ENCODE results near the gene STPG2.

DNA sequence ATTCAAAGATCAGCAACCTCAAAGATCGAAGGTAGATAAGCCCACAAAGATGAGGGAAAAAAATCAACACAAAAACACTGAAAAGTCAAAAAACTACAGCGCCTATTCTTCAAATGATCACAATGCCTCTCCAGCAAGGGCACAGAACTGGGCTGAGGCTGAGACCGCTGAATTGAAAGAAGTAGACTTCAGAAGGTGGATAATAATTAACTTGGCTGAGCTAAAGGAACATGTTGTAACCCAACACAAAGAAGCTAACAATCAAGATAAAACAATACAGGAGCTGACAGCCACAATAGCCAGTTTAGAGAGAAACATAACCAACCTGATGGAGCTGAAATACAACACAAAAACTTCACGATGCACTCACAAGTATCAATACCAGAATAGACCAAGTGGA lies 231.1 kb downstream of the STPG2 start:
- TF ChIP-seq, protein P1, sequence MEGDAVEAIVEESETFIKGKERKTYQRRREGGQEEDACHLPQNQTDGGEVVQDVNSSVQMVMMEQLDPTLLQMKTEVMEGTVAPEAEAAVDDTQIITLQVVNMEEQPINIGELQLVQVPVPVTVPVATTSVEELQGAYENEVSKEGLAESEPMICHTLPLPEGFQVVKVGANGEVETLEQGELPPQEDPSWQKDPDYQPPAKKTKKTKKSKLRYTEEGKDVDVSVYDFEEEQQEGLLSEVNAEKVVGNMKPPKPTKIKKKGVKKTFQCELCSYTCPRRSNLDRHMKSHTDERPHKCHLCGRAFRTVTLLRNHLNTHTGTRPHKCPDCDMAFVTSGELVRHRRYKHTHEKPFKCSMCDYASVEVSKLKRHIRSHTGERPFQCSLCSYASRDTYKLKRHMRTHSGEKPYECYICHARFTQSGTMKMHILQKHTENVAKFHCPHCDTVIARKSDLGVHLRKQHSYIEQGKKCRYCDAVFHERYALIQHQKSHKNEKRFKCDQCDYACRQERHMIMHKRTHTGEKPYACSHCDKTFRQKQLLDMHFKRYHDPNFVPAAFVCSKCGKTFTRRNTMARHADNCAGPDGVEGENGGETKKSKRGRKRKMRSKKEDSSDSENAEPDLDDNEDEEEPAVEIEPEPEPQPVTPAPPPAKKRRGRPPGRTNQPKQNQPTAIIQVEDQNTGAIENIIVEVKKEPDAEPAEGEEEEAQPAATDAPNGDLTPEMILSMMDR (conservative IDR thresholded peaks at IDR 0.05; ENCODE audit: low read length), result no peak
- no peak for TF ChIP-seq EZH2phosphoT487 (IDR thresholded peaks at IDR 0.05; ENCODE audit: borderline replicate concordance, low read depth, low read length)
